GM12878 (cell line): Measurements from ENCODE around the gene STAT5A.
"Not testable (repeated sequence)": the region's sequence is repeated elsewhere in the genome, so short reads cannot be mapped to it uniquely, and the experiment has no call there.

Experiments
- EP300 ChIP-seq, 2 experiments: fragments of 150-350 bp in 1 of 2; IDR thresholded peaks; 2 replicates each; pipeline ENCODE4 v1.6.1; 2011 to 2012; ENCODE audit warnings: low read depth in 2 of 2, low read length in 2 of 2, borderline replicate concordance in 1 of 2, improper control_type of control experiment in 1 of 2, inconsistent platforms in 1 of 2; ENCODE audit not compliant: control insufficient read depth in 1 of 2
- ESRRA ChIP-seq: IDR thresholded peaks from 2 replicates; pipeline ENCODE4 v1.6.1; 2012; ENCODE audit warnings: mild to moderate bottlenecking, low read length, improper control_type of control experiment
- GABPA ChIP-seq: IDR thresholded peaks from 2 replicates; pipeline ENCODE4 v1.6.1; 2014; ENCODE audit warnings: antibody characterized with exemption, low read depth, mild to moderate bottlenecking, inconsistent platforms
- POLR2A ChIP-seq: IDR thresholded peaks from 2 replicates; pipeline ENCODE4 v1.6.1; 2011; ENCODE audit warnings: low read depth, mild to moderate bottlenecking, low read length
- TF ChIP-seq, protein P1 (sequence below), 3 experiments: IDR thresholded peaks in 2 of 3; conservative IDR thresholded peaks in 1 of 3; 2 replicates each; pipeline ENCODE4 v1.5.1; 2011; ENCODE audit warnings: low read depth in 3 of 3, low read length in 3 of 3, mild to moderate bottlenecking in 3 of 3, control low read depth in 2 of 3, moderate library complexity in 2 of 3, inconsistent platforms in 1 of 3, mixed read lengths in 1 of 3; ENCODE audit not compliant: control insufficient read depth in 2 of 3, insufficient read depth in 1 of 3; ENCODE audit errors: extremely low read depth in 1 of 3

DNA sequence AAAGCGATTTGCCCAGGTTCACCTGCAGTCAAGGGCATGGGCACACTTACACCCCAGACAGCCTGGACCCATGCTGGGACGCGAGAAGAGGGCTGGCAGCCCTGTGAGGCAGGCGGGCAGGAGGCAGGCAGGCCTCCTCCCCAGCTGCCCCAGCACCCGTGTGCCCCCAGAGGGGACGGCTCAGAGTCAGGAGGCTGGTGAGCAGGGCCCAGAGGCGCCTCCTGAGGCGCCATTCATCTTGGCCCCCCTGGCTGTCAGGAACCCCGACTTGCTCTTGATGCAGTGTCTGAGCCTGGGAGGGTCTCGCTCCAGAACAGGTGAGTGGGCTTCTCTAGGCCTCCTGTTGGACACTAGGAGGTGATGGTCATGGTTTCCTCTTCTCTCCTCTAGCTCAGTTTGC is 11.1 kb downstream of the STAT5A start:
- TF ChIP-seq GABPA; ESRRA; EP300 (IDR thresholded peaks at IDR 0.05; ENCODE audit: borderline replicate concordance in 1 of 2, control insufficient read depth in 1 of 2, low read depth in 2 of 2, low read length in 2 of 2); POLR2A: not testable (repeated sequence)
- TF ChIP-seq, protein P1, sequence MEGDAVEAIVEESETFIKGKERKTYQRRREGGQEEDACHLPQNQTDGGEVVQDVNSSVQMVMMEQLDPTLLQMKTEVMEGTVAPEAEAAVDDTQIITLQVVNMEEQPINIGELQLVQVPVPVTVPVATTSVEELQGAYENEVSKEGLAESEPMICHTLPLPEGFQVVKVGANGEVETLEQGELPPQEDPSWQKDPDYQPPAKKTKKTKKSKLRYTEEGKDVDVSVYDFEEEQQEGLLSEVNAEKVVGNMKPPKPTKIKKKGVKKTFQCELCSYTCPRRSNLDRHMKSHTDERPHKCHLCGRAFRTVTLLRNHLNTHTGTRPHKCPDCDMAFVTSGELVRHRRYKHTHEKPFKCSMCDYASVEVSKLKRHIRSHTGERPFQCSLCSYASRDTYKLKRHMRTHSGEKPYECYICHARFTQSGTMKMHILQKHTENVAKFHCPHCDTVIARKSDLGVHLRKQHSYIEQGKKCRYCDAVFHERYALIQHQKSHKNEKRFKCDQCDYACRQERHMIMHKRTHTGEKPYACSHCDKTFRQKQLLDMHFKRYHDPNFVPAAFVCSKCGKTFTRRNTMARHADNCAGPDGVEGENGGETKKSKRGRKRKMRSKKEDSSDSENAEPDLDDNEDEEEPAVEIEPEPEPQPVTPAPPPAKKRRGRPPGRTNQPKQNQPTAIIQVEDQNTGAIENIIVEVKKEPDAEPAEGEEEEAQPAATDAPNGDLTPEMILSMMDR (IDR thresholded peaks at IDR 0.05 in 2 of 3, conservative IDR thresholded peaks at IDR 0.05 in 1 of 3; ENCODE audit: control insufficient read depth in 2 of 3, extremely low read depth in 1 of 3, insufficient read depth in 1 of 3, low read depth in 3 of 3, low read length in 3 of 3), result not testable (repeated sequence)
